GM23338 (cell line): Measurements from ENCODE around the gene CA12. TPM values are rescaled to one million over a fixed set of nuclear protein-coding genes. Genes with fewer than 3 reads are reported as not detected.

Experiments used
- ATAC-seq: fragments of 200-7000 bp; cut with Tn5 transposase; 3 replicates; pipeline ENCODE4 v1.9.1; 2020
- DNase-seq: peaks from one replicate; pipeline ENCODE4 v3.0.0-alpha.2; 2015; ENCODE audit warnings: low spot score
- H2AFZ ChIP-seq: fragments of 200-600 bp; sonication (generic); 2 replicates; pipeline ENCODE4 v1.8.0; 2016; ENCODE audit warnings: antibody characterized with exemption, mild to moderate bottlenecking, moderate library complexity
- H3F3A ChIP-seq: fragments of 200-600 bp; sonication (generic); replicated peaks from 2 replicates; pipeline ENCODE4 v1.8.0; 2017; ENCODE audit warnings: antibody characterized with exemption, mixed run types, low read depth
- H3K27ac ChIP-seq: fragments of 200-600 bp; sonication (generic); 2 replicates; pipeline ENCODE4 v1.6.1; 2016; ENCODE audit warnings: low read depth
- H3K27me3 ChIP-seq: fragments of 200-600 bp; sonication (generic); 2 replicates; pipeline ENCODE4 v1.8.0; 2016; ENCODE audit warnings: mild to moderate bottlenecking, mixed run types, moderate library complexity; ENCODE audit not compliant: insufficient read depth
- H3K36me3 ChIP-seq: fragments of 200-600 bp; sonication (generic); 2 replicates; pipeline ENCODE4 v1.8.0; 2016; ENCODE audit warnings: mild to moderate bottlenecking; ENCODE audit not compliant: insufficient read depth
- H3K4me1 ChIP-seq: fragments of 200-600 bp; sonication (generic); 2 replicates; pipeline ENCODE4 v1.8.0; 2016; ENCODE audit warnings: mild to moderate bottlenecking, moderate library complexity; ENCODE audit not compliant: insufficient read depth
- H3K4me2 ChIP-seq: fragments of 200-600 bp; sonication (generic); 2 replicates; pipeline ENCODE4 v1.7.1; 2017; ENCODE audit warnings: mixed run types
- H3K4me3 ChIP-seq: fragments of 200-600 bp; sonication (generic); 2 replicates; pipeline ENCODE4 v1.6.1; 2016; ENCODE audit warnings: mixed run types
- H3K79me2 ChIP-seq: fragments of 200-600 bp; sonication (generic); replicated peaks from 2 replicates; pipeline ENCODE4 v1.8.0; 2017; ENCODE audit warnings: mild to moderate bottlenecking; ENCODE audit not compliant: insufficient read depth
- H3K9me2 ChIP-seq: fragments of 200-600 bp; sonication (generic); 2 replicates; pipeline ENCODE4 v1.8.0; 2017; ENCODE audit not compliant: insufficient read depth
- H4K20me1 ChIP-seq: fragments of 200-600 bp; sonication (generic); replicated peaks from 2 replicates; pipeline ENCODE4 v1.8.0; 2017; ENCODE audit warnings: mild to moderate bottlenecking; ENCODE audit not compliant: insufficient read depth
- H3K27ac Mint-ChIP-seq: 2 replicates; pipeline ENCODE4 v1.8.0; 2020; ENCODE audit warnings: inconsistent platforms, mild to moderate bottlenecking, moderate library complexity, mixed read lengths
- H3K27me3 Mint-ChIP-seq: 3 replicates; pipeline ENCODE4 v1.8.0; 2022; ENCODE audit warnings: low read depth, mild to moderate bottlenecking, moderate library complexity, mixed read lengths, inconsistent platforms; ENCODE audit not compliant: insufficient read depth, poor library complexity
- H3K36me3 Mint-ChIP-seq: 3 replicates; pipeline ENCODE4 v1.8.0; 2021; ENCODE audit warnings: low read depth, mild to moderate bottlenecking, inconsistent platforms, moderate library complexity, mixed read lengths
- H3K4me1 Mint-ChIP-seq: 3 replicates; pipeline ENCODE4 v1.8.0; 2020; ENCODE audit warnings: mild to moderate bottlenecking, inconsistent platforms, mixed read lengths
- H3K4me3 Mint-ChIP-seq: 3 replicates; pipeline ENCODE4 v1.8.0; 2021; ENCODE audit warnings: moderate library complexity, mild to moderate bottlenecking, inconsistent platforms, mixed read lengths
- H3K9me3 Mint-ChIP-seq: 3 replicates; pipeline ENCODE4 v1.8.0; 2020; ENCODE audit warnings: moderate library complexity, mild to moderate bottlenecking, inconsistent platforms, mixed read lengths
- CREB1 ChIP-seq: fragments of 250-450 bp; sonication (Bioruptor Pico); IDR thresholded peaks from 2 replicates; pipeline ENCODE4 v1.5.0; 2020; ENCODE audit warnings: low read depth, mild to moderate bottlenecking, moderate library complexity
- EZH2 ChIP-seq: fragments of 200-600 bp; sonication (generic); IDR thresholded peaks from one replicate; pipeline ENCODE4 v1.8.0; 2017; ENCODE audit warnings: antibody characterized with exemption, mild to moderate bottlenecking, low read depth; ENCODE audit not compliant: unreplicated experiment
- EZH2phosphoT487 ChIP-seq: fragments of 200-600 bp; sonication (generic); IDR thresholded peaks from one replicate; pipeline ENCODE4 v1.8.1; 2018; ENCODE audit warnings: antibody characterized with exemption; ENCODE audit not compliant: unreplicated experiment
- JUNB ChIP-seq: IDR thresholded peaks from one replicate; pipeline ENCODE4 v1.6.1; 2016; ENCODE audit warnings: antibody characterized with exemption; ENCODE audit not compliant: unreplicated experiment
- NANOG ChIP-seq: IDR thresholded peaks from 2 replicates; pipeline ENCODE4 v1.6.1; 2016; ENCODE audit warnings: antibody characterized with exemption, borderline replicate concordance
- POLR2AphosphoS5 ChIP-seq: IDR thresholded peaks from 2 replicates; pipeline ENCODE4 v1.6.1; 2016; ENCODE audit warnings: antibody characterized with exemption, low read depth
- REST ChIP-seq: IDR thresholded peaks from one replicate; pipeline ENCODE4 v1.6.1; 2018; ENCODE audit warnings: antibody characterized with exemption; ENCODE audit not compliant: unreplicated experiment
- STAT1 ChIP-seq: IDR thresholded peaks from one replicate; pipeline ENCODE4 v1.6.1; 2016; ENCODE audit warnings: antibody characterized with exemption; ENCODE audit not compliant: unreplicated experiment
- ZNF114 ChIP-seq: fragments of 250-450 bp; sonication (Bioruptor Pico); IDR thresholded peaks from 2 replicates; pipeline ENCODE4 v1.5.0; 2020; ENCODE audit warnings: mild to moderate bottlenecking, moderate library complexity
- ZNF331 ChIP-seq: fragments of 250-450 bp; sonication (Bioruptor Pico); IDR thresholded peaks from 2 replicates; pipeline ENCODE4 v1.5.0; 2020; ENCODE audit warnings: low read depth, mild to moderate bottlenecking, moderate library complexity
- ZNF462 ChIP-seq: fragments of 250-450 bp; sonication (Bioruptor Pico); IDR thresholded peaks from 2 replicates; pipeline ENCODE4 v1.5.0; 2020; ENCODE audit warnings: mild to moderate bottlenecking, moderate library complexity
- polyA plus RNA-seq: library from polyadenylated mRNA; unstranded; fragments of >200 nt; fragmentation: Nextera tagmentation; extraction: Ambion mirVana; gene quantifications from 2 replicates; pipeline ENCODE4 v1.2.1, GENCODE V29; 2016
- total RNA-seq: library from RNA; depleted of rRNA; stranded (reverse); fragments of >200 nt; shearing (Covaris generic); gene quantifications from 2 replicates; pipeline ENCODE4 v1.2.3, GENCODE V29; 2014
- TF ChIP-seq, protein P1 (sequence below), 2 experiments: fragments of 200-600 bp in 1 of 2; sonication (generic) in 1 of 2; conservative IDR thresholded peaks; 2 replicates each; pipeline versions ENCODE4 v1.5.1 to v1.6.1; 2016 to 2017; ENCODE audit warnings: antibody characterized with exemption in 2 of 2, low read depth in 2 of 2, mild to moderate bottlenecking in 2 of 2, moderate library complexity in 1 of 2
- TF ChIP-seq, protein P2 (sequence below): IDR thresholded peaks from 2 replicates; pipeline ENCODE4 v1.6.1; 2016; ENCODE audit warnings: antibody characterized with exemption

Gene CA12
- total and polyA plus RNA-seq, 2 experiments from 2014 or later: 2.9 to 5.2 TPM

DNA sequence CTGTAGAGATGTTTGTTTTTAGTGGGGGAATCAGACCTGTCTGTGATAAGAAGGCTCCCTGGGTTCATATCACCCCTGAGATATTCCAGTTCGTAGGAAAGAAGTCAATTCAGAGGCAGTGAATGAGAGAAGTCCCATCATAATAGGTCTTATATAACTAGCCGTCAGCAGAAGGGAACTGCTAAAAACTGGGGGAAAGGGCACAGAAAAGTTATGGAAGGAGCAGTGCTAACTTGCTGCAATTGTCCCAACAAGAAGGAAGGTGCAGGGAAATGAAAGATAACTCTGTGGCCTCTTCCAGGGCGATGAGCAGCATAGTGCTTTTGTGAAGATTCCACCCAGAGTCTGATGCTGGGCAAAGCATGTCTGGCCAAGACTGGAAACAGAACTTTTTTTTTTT is 9.0 kb upstream of the CA12 start:
- H3K9me2 ChIP-seq: no peaks in the 10 kb centered on the region
- no peak for ATAC-seq

More for the DNA sequence above, 9.0 kb upstream of the CA12 start:
- Histone ChIP-seq H3K4me2 (no peak overlapping the region), H2AFZ (no peak overlapping the region), H3K4me1 (no peaks in the 10 kb centered on the region; the same call in 1 of the 2 replicates), H3K4me3 (no peak overlapping the region), H3K36me3 (no peaks in the 10 kb centered on the region), H4K20me1 (no peaks in the 10 kb centered on the region), H3K27ac (no peak overlapping the region), H3K27me3 (peaks cover 16% of the 10 kb centered on the region), H3F3A (no peaks in the 10 kb centered on the region), H3K79me2 (no peaks in the 10 kb centered on the region)
- H3K27me3 Mint-ChIP-seq: peaks cover 10% of the 10 kb centered on the region
- H3K27ac Mint-ChIP-seq: no peak overlapping the region
- H3K36me3 Mint-ChIP-seq: no peaks in the 10 kb centered on the region
- peaks cover 4% of the 10 kb centered on the region; the same call in 2 of the 3 replicates for H3K4me1 Mint-ChIP-seq
- TF ChIP-seq JUNB: no peak
- no peak for TF ChIP-seq CREB1 (CRISPR knock-in tag)
- TF ChIP-seq, protein P1, sequence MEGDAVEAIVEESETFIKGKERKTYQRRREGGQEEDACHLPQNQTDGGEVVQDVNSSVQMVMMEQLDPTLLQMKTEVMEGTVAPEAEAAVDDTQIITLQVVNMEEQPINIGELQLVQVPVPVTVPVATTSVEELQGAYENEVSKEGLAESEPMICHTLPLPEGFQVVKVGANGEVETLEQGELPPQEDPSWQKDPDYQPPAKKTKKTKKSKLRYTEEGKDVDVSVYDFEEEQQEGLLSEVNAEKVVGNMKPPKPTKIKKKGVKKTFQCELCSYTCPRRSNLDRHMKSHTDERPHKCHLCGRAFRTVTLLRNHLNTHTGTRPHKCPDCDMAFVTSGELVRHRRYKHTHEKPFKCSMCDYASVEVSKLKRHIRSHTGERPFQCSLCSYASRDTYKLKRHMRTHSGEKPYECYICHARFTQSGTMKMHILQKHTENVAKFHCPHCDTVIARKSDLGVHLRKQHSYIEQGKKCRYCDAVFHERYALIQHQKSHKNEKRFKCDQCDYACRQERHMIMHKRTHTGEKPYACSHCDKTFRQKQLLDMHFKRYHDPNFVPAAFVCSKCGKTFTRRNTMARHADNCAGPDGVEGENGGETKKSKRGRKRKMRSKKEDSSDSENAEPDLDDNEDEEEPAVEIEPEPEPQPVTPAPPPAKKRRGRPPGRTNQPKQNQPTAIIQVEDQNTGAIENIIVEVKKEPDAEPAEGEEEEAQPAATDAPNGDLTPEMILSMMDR (conservative IDR thresholded peaks at IDR 0.05; ENCODE audit: low read depth in 2 of 2): no peak
- TF ChIP-seq EZH2: no peak
- TF ChIP-seq ZNF114: no peak
- TF ChIP-seq ZNF462 (CRISPR knock-in tag): no peak
- TF ChIP-seq, protein P2, sequence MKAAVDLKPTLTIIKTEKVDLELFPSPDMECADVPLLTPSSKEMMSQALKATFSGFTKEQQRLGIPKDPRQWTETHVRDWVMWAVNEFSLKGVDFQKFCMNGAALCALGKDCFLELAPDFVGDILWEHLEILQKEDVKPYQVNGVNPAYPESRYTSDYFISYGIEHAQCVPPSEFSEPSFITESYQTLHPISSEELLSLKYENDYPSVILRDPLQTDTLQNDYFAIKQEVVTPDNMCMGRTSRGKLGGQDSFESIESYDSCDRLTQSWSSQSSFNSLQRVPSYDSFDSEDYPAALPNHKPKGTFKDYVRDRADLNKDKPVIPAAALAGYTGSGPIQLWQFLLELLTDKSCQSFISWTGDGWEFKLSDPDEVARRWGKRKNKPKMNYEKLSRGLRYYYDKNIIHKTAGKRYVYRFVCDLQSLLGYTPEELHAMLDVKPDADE: no peak
- TF ChIP-seq POLR2AphosphoS5: no peak
- no peak for TF ChIP-seq STAT1
- TF ChIP-seq NANOG: no peak
- TF ChIP-seq REST: no peak
- TF ChIP-seq ZNF331 (CRISPR knock-in tag): no peak
- TF ChIP-seq EZH2phosphoT487: no peak
- H3K9me3 Mint-ChIP-seq: no peaks in the 10 kb centered on the region
- no peak overlapping the region for H3K4me3 Mint-ChIP-seq
- no peak for DNase-seq
